Heart right ventricle (tissue), 16 donors: ENCODE results near the gene GLYR1. TPM values are rescaled to one million over a fixed set of nuclear protein-coding genes. Genes with fewer than 3 reads are reported as not detected.

ENCODE experiments used
- ATAC-seq, 8 donors: fragments of 200-7000 bp; cut with Tn5 transposase; one replicate each; pipeline ENCODE4 v1.9.1; 2020; ENCODE audit warnings: mild to moderate bottlenecking in 8 of 8, moderate library complexity in 8 of 8, moderate number of reproducible peaks in 1 of 8
- DNase-seq, 2 donors: peaks; one replicate each; pipeline ENCODE4 v3.0.0-alpha.2; 2020
- H3K27ac ChIP-seq, 10 donors: fragments of 200-600 bp; sonication (generic) in 2 of 10; one replicate each; pipeline versions ENCODE4 v1.5.0 to v1.8.0; 2020 to 2022; ENCODE audit warnings: mild to moderate bottlenecking in 3 of 10
- H3K27me3 ChIP-seq, 7 donors: fragments of 200-600 bp; one replicate each; pipeline ENCODE4 v1.8.0; 2021 to 2022; ENCODE audit warnings: mild to moderate bottlenecking in 2 of 7
- H3K36me3 ChIP-seq, 9 donors: fragments of 200-600 bp; sonication (generic) in 1 of 9; one replicate each; pipeline versions ENCODE4 v1.5.0 to v1.8.0; 2020 to 2022; ENCODE audit warnings: mild to moderate bottlenecking in 2 of 9
- H3K4me1 ChIP-seq, 9 donors: fragments of 200-600 bp; sonication (generic) in 1 of 9; one replicate each; pipeline versions ENCODE4 v1.5.0 to v1.8.0; 2020 to 2022; ENCODE audit warnings: mild to moderate bottlenecking in 4 of 9
- H3K4me3 ChIP-seq, 10 donors: fragments of 200-600 bp; sonication (generic) in 2 of 10; one replicate each; pipeline versions ENCODE4 v1.5.0 to v1.8.0; 2020 to 2022; ENCODE audit warnings: mild to moderate bottlenecking in 7 of 10, moderate library complexity in 2 of 10
- H3K9me3 ChIP-seq, 11 donors: fragments of 200-600 bp in 10 of 11; sonication (generic) in 2 of 11; one replicate each; pipeline versions ENCODE4 v1.5.0 to v1.8.0; 2013 to 2022; ENCODE audit warnings: mild to moderate bottlenecking in 2 of 11, control low read depth in 1 of 11, moderate library complexity in 1 of 11
- WGBS, 2 donors: extraction: QIAGEN DNeasy Blood & Tissue Kit; methylation state at CpG; one replicate each; pipeline ENCODE4 v1.1.7; 2013; ENCODE audit warnings: inconsistent platforms in 1 of 2; 5-methylcytosine and 5-hydroxymethylcytosine counted together
- intact Hi-C, 10 donors: fragments of 100-400 bp; cut with DNase I; formaldehyde crosslinking; loops; one replicate each; pipeline versions ENCODE4 v1.11.1 to v1.14.2; 2022
- polyA plus RNA-seq, 2 donors: library from polyadenylated mRNA; stranded (reverse); fragments of 200-250 nt; gene quantifications; one replicate each; pipeline ENCODE4 v1.2.3, GENCODE V29; 2013
- total RNA-seq, 10 donors: library from RNA; stranded (reverse); fragmentation: NEBNext Ultra II Directional in 3 of 10; extraction: Animal tissue kit (Norgen Biotek cat#: 25700) in 3 of 10; gene quantifications; one replicate each; pipeline versions ENCODE4 v1.2.1 to v1.2.4, GENCODE V29; 2021 to 2023
- TF ChIP-seq, protein P1 (sequence below), 9 donors: fragments of 200-600 bp; sonication (generic) in 2 of 9; IDR thresholded peaks; one replicate each; pipeline versions ENCODE4 v1.5.0 to v1.8.0; 2021 to 2022; ENCODE audit warnings: antibody characterized with exemption in 9 of 9, mild to moderate bottlenecking in 5 of 9, moderate library complexity in 1 of 9
- donor health status: Arrhythmogenic right ventricular cardiomyopathy.
- donor health status: ischemic (EF 13 %, LVEDD 7.1; RV severe dilation, severe dysfunction).
- donor health status: healthy with polysubstance abuse.
- donor health status: DM: no; HTN: yes; CAD: no.
- donor health status: DM: no; HTN: no; CAD: no.
- donor health status: ischemic (EF 25% LVEDD 6.9; RV normal size, moderate dysfunction).
- donor health status: ischemic (EF 25% LVEDD 5.7; RV mildly dilated, moderate dysfunction).
- donor health status: healthy.
- donor health status: DM: yes; HTN: yes; CAD: no.
- donor health status: Ischemic cardiomyopathy.
- donor health status: ischemic (EF 35%, LVEDD 5.7; RV mildly dilated, moderate dysfunction).
- donor health status: nonischemic (EF 11% LVEDD 7.7; RV severe dilation, severe dysfunction).
- donor health status: DM: yes; HTN: yes; CAD: no.
- donor health status: PGD.
- donor health status: ischemic (EF 29% LVEDD 5.4; RV normal size, mild dysfunction).
- donor health status: nonischemic (EF 23%, LVEDD 6.1; RV moderate dilation, normal function).

GLYR1 gene
- total and polyA plus RNA-seq, 12 donors, result 36.5 to 105 (median 73.3) TPM

DNA sequence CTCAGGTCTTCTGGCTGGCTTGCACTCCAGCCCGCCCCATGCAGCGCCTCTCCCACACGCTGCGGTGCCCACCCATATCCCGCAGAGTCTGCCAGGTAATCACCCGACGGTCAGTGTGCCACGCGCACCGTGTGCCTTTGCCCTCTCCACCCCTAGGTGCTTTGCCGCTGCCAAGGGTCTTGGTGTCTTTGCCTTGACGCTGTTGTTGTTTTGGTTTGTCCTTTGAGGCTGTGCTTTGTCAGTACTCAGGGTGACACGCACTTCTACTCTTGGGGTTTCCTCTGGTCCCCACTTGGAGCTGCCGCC, 30.2 kb upstream of the GLYR1 start:
- intact Hi-C loops, result no loop called here

DNA sequence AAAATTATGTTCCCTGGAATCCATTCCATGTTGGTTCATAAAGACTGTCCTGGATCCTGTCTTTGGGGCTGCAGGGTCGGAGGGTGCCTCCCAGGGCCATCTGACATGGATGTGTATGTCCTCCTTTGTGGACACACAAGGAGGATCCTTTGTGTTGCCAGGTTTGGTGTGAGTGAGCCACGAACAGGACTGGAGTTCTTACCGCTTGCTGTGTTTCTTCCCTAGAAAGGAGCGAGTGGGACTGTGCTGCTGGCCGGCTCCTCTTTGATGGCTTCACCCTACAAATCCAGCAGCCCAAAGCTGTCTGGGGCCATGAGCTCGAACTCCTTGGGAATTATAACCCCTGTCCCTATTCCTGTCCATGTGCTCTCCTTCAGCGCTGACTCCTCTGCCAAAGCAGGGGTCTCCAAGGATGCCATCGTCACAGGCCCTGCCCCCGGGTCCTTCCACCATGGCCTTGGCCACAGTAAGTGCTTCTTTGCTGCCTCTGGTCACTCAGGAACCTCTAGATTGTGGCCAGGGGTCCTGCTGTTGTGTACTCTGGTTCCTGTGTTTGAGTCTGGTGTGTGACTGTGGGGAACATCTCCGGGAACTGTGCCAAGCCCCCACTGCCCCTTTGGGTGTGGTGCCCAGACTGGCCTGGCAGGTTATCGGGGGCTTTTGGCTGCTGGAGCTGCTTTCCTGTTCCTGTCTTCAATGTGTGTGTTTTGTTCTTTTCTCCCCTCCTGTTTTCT, 29.7 kb upstream of the GLYR1 start:
- WGBS, 2 donors, result 87 to 88% methylated on average over 11 of the region's 11 CpGs
- DNase-seq, result no peak
- Histone ChIP-seq H3K9me3 (no peaks in the 10 kb centered on the region), H3K4me3 (no peak overlapping the region), H3K36me3 (peaks cover 5 to 100% (median 88%) of the 10 kb centered on the region in 9 donors), H3K27me3 (no peaks in the 10 kb centered on the region), H3K4me1 (peaks cover 0 to 8% (median 2%) of the 10 kb centered on the region in 9 donors), H3K27ac (no peak overlapping the region)
- ATAC-seq, result no peak
- intact Hi-C loops, result no loop called here
- TF ChIP-seq, protein P1, sequence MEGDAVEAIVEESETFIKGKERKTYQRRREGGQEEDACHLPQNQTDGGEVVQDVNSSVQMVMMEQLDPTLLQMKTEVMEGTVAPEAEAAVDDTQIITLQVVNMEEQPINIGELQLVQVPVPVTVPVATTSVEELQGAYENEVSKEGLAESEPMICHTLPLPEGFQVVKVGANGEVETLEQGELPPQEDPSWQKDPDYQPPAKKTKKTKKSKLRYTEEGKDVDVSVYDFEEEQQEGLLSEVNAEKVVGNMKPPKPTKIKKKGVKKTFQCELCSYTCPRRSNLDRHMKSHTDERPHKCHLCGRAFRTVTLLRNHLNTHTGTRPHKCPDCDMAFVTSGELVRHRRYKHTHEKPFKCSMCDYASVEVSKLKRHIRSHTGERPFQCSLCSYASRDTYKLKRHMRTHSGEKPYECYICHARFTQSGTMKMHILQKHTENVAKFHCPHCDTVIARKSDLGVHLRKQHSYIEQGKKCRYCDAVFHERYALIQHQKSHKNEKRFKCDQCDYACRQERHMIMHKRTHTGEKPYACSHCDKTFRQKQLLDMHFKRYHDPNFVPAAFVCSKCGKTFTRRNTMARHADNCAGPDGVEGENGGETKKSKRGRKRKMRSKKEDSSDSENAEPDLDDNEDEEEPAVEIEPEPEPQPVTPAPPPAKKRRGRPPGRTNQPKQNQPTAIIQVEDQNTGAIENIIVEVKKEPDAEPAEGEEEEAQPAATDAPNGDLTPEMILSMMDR (IDR thresholded peaks at IDR 0.05), result no peak

More for the DNA sequence above, 30.2 kb upstream of the GLYR1 start:
- ATAC-seq, result no peak
- peaks cover 8 to 100% (median 83%) of the 10 kb centered on the region in 9 donors for H3K36me3 ChIP-seq
- peaks cover 0 to 14% (median 8%) of the 10 kb centered on the region in 9 donors for H3K4me1 ChIP-seq
- 90 to 95% methylated on average over 14 of the region's 14 CpGs for WGBS, 2 donors
- no peaks in the 10 kb centered on the region for H3K27me3 ChIP-seq
- no peaks in the 10 kb centered on the region for H3K9me3 ChIP-seq
- TF ChIP-seq, protein P1 (IDR thresholded peaks at IDR 0.05), result no peak
- H3K4me3 ChIP-seq, result no peak overlapping the region
- DNase-seq, result no peak
- no peak overlapping the region for H3K27ac ChIP-seq

DNA sequence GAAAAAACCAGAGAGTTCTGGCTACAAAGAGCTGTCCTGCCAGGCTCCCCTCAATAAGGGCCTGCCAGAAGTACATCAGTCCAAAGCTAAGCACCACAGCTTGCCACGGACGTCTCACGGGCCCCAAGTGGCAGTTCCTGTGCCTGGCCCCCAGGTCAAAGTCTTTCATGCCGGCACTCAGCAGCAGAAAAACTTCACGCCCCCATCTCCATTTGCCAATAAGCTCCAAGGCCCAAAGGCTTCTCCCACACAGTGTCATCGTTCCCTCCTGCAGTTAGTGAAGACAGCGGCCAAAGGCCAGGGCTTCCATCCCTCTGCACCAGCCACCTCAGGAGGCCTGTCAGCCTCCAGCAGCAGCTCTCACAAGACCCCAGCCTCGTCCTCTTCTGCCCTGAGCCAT, 27.6 kb upstream of the GLYR1 start:
- Histone ChIP-seq H3K4me1 (peaks cover 0 to 3% (median 0%) of the 10 kb centered on the region in 9 donors), H3K36me3 (peaks cover 5 to 100% (median 89%) of the 10 kb centered on the region in 9 donors), H3K27ac (no peak overlapping the region), H3K27me3 (no peaks in the 10 kb centered on the region), H3K9me3 (no peaks in the 10 kb centered on the region), H3K4me3 (no peak overlapping the region)
- TF ChIP-seq, protein P1 (IDR thresholded peaks at IDR 0.05), result no peak
- intact Hi-C loops, result loop anchor here in 1 of 10 donors (5.0 kb wide), 1 partner anchor 73 kb away; no protein-coding TSS in a partner anchor
- DNase-seq, result no peak
- no peak for ATAC-seq
- 87 to 92% methylated on average over 8 of the region's 8 CpGs for WGBS, 2 donors

DNA sequence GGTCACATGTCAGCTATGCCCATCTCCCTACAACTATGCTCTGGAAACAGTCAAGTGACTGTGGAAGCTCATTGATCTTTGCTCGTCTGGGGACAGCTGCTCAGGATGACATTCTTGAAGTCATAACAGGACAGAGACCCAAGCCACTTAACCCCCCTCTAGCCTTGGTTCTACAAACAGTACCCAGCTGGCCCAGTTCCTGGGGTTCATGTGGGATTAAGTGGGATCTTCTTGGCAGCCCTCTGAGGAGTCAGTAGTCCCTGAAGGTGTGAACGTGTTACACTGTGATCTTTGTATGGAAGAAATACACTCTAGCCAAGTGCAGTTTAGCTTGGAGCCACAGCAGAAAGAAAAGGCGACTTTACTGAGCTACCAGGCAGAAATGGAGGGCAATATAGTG, 26.0 kb upstream of the GLYR1 start:
- ATAC-seq (no peak), DNase-seq (no peak)
- Histone ChIP-seq H3K4me3 (no peak overlapping the region), H3K4me1 (peaks cover 0 to 18% (median 12%) of the 10 kb centered on the region in 9 donors), H3K27me3 (no peaks in the 10 kb centered on the region), H3K27ac (no peak overlapping the region), H3K36me3 (peaks cover 4 to 100% (median 77%) of the 10 kb centered on the region in 9 donors), H3K9me3 (no peaks in the 10 kb centered on the region)
- TF ChIP-seq, protein P1 (IDR thresholded peaks at IDR 0.05), result no peak
- intact Hi-C loops, result loop anchor here in 1 of 10 donors (5.0 kb wide), 1 partner anchor 74 kb away; no protein-coding TSS in a partner anchor
- WGBS, 2 donors, result 62 to 63% methylated on average over 3 of the region's 3 CpGs
